Activated naive CD4-positive, alpha-beta T cell treated with anti-CD3 and anti-CD28 coated beads for 36 hours (primary cell): ENCODE results near the gene CEP57. TPM values are rescaled to one million over a fixed set of nuclear protein-coding genes. Genes with fewer than 3 reads are reported as not detected.
A peak's percentile ranks its signal among the peaks of the same experiment; 100 is the strongest.

Experiments
- CTCF ChIA-PET: fragments of 350-600 bp; sonication (Branson Sonifier 250); formaldehyde crosslinking; loops from one replicate; lab custom pipeline; 2021; ENCODE audit warnings: antibody characterized with exemption; lab: Charles Lee
- DNase-seq: peaks from one replicate; pipeline ENCODE4 v3.0.0-alpha.2; 2020
- H3K27ac Mint-ChIP-seq: one replicate; pipeline ENCODE4 v1.8.0; 2021; ENCODE audit warnings: mild to moderate bottlenecking, mixed read lengths
- H3K27me3 Mint-ChIP-seq: one replicate; pipeline ENCODE4 v1.8.0; 2021; ENCODE audit warnings: low read depth, mixed read lengths
- H3K36me3 Mint-ChIP-seq: one replicate; pipeline ENCODE4 v1.8.0; 2021; ENCODE audit warnings: low read depth, mixed read lengths
- H3K4me1 Mint-ChIP-seq: one replicate; pipeline ENCODE4 v1.8.0; 2021; ENCODE audit warnings: low read depth, mixed read lengths
- H3K4me3 Mint-ChIP-seq: one replicate; pipeline ENCODE4 v1.8.0; 2021; ENCODE audit warnings: mild to moderate bottlenecking, moderate library complexity, mixed read lengths
- H3K9me3 Mint-ChIP-seq: one replicate; pipeline ENCODE4 v1.8.0; 2021; ENCODE audit warnings: mixed read lengths
- intact Hi-C: fragments of 100-400 bp; cut with micrococcal nuclease; formaldehyde crosslinking; loops from one replicate; pipeline ENCODE4 v1.15.1; 2023
- total RNA-seq, 2 experiments: library from RNA; stranded (reverse); gene quantifications; one replicate each; pipeline ENCODE4 v1.2.3, GENCODE V29; 2021

The CEP57 gene
- total RNA-seq, 2 experiments from 2014 or later: 110 to 115 TPM

- intact Hi-C loops: loop anchor here (1.0 to 5.0 kb wide), 7 partner anchors 135 to 1297 kb away; partner anchors contain the start of genes ANKRD49, FUT4, MRE11 and MTMR2
- no peaks in the 10 kb centered on the region for H3K9me3 Mint-ChIP-seq
- H3K36me3 Mint-ChIP-seq: peaks cover 46% of the 10 kb centered on the region
- peak; percentile 28 for DNase-seq
- peak overlapping the region; percentile 100 for H3K27ac Mint-ChIP-seq
- H3K27me3 Mint-ChIP-seq: no peaks in the 10 kb centered on the region
- peaks cover 49% of the 10 kb centered on the region for H3K4me1 Mint-ChIP-seq
- peak overlapping the region; percentile 99 for H3K4me3 Mint-ChIP-seq
- CTCF ChIA-PET: interaction anchor here (0.7 to 1.8 kb wide), 6 partner anchors 16 to 636 kb away, joined by 3 to 4 read pairs (median 3); partner anchors contain the start of gene MAML2
Observed at GRCh38 chr11:95788921-95789505, 1.3 kb upstream of the CEP57 start.

- Mint-ChIP-seq H3K27ac (peak within 1 kb of the TSS; percentile 100), H3K4me1 (peaks cover 53% of the 10 kb centered on the region), H3K27me3 (no peaks in the 10 kb centered on the region), H3K4me3 (peak within 1 kb of the TSS; percentile 99), H3K36me3 (peaks cover 44% of the 10 kb centered on the region), H3K9me3 (no peaks in the 10 kb centered on the region)
- peak; percentile 99 for DNase-seq
- intact Hi-C loops: loop anchor here (1.0 to 5.0 kb wide), 12 partner anchors 135 to 1297 kb away; partner anchors contain the start of genes ANKRD49, CCDC82, CWC15 and FUT4
- CTCF ChIA-PET: interaction anchor here (0.8 to 1.8 kb wide), 6 partner anchors 17 to 636 kb away, joined by 3 to 4 read pairs (median 4); partner anchors contain the start of gene MAML2
Observed at GRCh38 chr11:95789506-95790122, 684 bp upstream of the CEP57 start, which contains the start of gene FAM76B. FAM76B (minus strand) TSS chr11:95789782; CDS start chr11:95789478, 304 bp downstream.

DNA sequence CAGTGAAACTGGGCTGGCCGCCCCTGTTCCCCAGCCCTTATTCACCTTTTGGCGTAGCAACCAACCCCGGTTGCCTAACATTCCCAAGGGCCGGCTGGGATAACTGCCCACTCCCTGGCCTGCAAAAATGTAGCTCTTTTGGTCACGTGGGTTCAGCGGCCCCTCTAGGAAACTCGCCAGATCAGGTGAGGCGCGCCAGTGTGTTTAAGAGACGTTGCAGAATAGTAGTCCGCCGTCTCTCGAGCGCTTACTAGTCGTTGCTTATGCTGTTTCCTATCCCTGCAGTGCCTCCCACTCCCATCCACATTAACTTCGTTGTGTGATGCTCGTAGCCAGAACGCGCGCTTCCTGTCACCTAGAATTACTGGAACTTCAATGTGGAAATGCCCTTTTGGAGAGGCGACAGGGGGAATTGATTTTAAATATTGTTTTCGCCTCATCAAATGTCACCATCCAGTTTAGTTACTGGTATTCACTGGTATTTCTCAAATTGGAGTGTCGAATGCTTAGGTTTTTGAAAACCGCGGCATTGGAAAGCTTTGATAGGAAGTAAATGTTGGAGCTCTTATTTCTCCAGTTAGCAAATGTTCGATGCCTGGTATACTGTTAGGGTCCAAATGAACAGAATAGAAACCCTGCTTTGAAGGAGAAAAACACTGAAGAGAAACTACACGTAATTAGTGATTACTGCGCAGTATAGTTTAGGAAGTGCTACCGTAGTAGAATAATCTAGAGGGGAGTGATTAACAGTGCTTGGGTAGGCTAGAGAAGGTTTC, 823 bp downstream of the CEP57 start:
- peaks cover 36% of the 10 kb centered on the region for H3K36me3 Mint-ChIP-seq
- H3K4me3 Mint-ChIP-seq: peak overlapping the region; percentile 99
- H3K27ac Mint-ChIP-seq: peak overlapping the region; percentile 100
- no peaks in the 10 kb centered on the region for H3K27me3 Mint-ChIP-seq
- no peaks in the 10 kb centered on the region for H3K9me3 Mint-ChIP-seq
- H3K4me1 Mint-ChIP-seq: peaks cover 55% of the 10 kb centered on the region
- CTCF ChIA-PET: interaction anchor here (0.6 to 1.7 kb wide), 4 partner anchors 58 to 635 kb away, joined by 3 to 5 read pairs (median 4); no protein-coding TSS in a partner anchor
- DNase-seq: peak; percentile 75
- intact Hi-C loops: loop anchor here (1.0 kb wide), 5 partner anchors 537 to 818 kb away; partner anchors contain the start of genes CCDC82, CWC15, KDM4D and MAML2

DNA sequence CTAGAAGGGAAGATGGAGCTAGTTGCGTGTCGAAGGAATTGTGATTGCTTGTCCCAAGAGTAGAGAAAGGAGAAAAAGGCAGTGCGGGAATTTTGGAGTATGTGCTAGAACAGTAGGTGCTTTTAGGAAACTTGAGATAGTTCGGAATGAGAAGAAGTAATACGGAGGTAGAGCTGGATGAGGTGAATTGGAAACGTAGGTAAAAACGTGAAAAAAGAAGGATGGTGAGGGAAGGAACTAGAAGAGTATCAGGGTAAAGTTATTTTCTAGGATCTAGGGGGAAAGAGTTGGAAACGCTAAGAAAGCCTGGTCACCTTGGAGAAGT, 1.4 kb downstream of the CEP57 start:
- H3K4me1 Mint-ChIP-seq: peaks cover 55% of the 10 kb centered on the region
- CTCF ChIA-PET: interaction anchor here (0.6 to 1.6 kb wide), 2 partner anchors 108 to 634 kb away, joined by 4 to 5 read pairs; no protein-coding TSS in a partner anchor
- intact Hi-C loops: no loop called here

DNA sequence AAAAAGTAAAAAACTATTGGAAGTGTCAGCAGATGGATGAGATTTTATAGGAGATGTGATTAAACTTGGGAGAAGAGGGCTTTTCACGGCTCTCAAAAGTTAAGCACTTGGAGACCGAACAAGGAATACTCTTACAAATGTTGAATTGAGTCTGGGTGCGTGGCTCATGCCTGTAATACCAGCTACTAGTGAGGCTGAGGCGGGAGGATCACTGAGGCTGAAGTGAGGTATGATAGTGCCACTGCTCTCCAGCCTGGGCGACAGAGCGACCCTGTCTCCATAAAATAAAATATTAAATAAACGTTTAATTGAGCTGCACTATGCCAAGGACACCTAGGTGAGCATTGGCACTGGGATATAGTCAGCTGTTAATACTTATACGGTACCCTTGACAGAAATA, 1.9 kb downstream of the CEP57 start:
- Mint-ChIP-seq H3K4me1 (peaks cover 53% of the 10 kb centered on the region), H3K36me3 (peaks cover 29% of the 10 kb centered on the region), H3K27me3 (no peaks in the 10 kb centered on the region), H3K9me3 (no peaks in the 10 kb centered on the region), H3K27ac (no peak overlapping the region), H3K4me3 (peak overlapping the region; percentile 99)
- CTCF ChIA-PET: interaction anchor here (0.6 to 1.6 kb wide), 5 partner anchors 42 to 634 kb away, joined by 3 to 8 read pairs (median 4); partner anchors contain the start of genes CCDC82 and JRKL
- no peak for DNase-seq
- intact Hi-C loops: no loop called here

More for the DNA sequence above, 1.4 kb downstream of the CEP57 start:
- H3K27me3 Mint-ChIP-seq: no peaks in the 10 kb centered on the region
- no peaks in the 10 kb centered on the region for H3K9me3 Mint-ChIP-seq
- H3K36me3 Mint-ChIP-seq: peaks cover 31% of the 10 kb centered on the region
- peak overlapping the region; percentile 99 for H3K4me3 Mint-ChIP-seq
- peak overlapping the region; percentile 100 for H3K27ac Mint-ChIP-seq
- DNase-seq: no peak

DNA sequence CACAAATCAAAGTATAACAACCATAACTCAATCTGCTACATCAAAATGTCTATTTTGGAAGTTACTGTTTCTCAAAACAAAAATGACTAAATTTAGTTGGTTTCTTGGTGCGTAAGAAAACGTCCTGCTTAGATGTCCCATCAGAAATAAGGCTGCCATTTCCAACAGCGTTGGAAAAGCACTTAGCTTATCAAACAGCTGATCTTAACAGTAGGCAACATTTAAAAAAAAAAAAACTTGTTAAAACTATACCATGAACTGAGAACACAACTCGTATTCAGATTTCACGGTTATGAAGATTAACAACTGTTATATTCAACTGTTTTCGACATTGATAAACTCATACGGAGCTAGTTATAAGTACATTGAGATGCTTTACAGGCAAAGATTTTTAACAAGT, 2.4 kb downstream of the CEP57 start:
- Mint-ChIP-seq H3K4me3 (no peak overlapping the region), H3K4me1 (peaks cover 50% of the 10 kb centered on the region), H3K9me3 (no peaks in the 10 kb centered on the region), H3K27me3 (no peaks in the 10 kb centered on the region), H3K36me3 (peaks cover 28% of the 10 kb centered on the region), H3K27ac (no peak overlapping the region)
- DNase-seq: no peak
- intact Hi-C loops: no loop called here
- CTCF ChIA-PET: interaction anchor here (0.6 to 1.0 kb wide), 5 partner anchors 21 to 603 kb away, joined by 3 to 8 read pairs (median 3); partner anchors contain the start of genes CCDC82 and JRKL

DNA sequence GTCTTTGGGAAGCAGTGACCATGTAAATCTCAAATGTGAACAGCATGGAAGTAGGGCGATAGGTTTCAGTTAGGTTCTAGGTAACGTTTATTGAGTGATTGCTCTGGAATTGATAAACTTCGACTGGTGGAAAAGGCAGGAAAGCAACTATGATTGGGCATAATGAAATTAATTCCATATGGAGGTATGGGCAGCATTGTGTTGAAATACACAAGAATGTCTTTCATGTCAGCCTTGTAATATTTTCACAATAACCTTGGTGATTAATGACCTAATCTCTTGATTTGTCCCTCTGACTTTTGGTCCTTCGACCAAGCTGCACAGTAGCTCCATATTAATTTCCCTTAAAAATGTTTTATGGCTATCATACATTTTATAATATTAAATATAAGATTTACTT, 2.8 kb downstream of the CEP57 start:
- intact Hi-C loops: no loop called here
- no peak overlapping the region for H3K27ac Mint-ChIP-seq

DNA sequence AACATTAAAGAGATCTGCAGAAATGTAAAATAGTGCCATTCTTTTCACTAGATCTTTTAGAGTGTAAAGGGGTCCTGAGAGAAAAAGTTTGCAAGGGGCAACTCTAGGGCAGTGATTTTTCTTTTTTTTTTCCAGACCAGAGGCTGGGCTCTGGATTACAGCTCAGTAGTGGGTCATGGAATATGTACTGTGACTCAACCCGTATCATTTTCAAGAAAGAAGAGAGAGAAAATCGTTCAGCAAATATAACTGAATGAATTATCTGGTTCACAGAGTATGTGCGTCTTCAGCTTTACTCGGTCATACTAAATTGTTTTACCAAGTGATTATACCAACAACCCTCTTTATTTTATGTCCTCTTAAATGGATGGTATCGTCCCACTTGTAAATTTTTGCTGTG, 3.8 kb downstream of the CEP57 start:
- no peaks in the 10 kb centered on the region for H3K9me3 Mint-ChIP-seq
- H3K4me3 Mint-ChIP-seq: no peak overlapping the region
- peaks cover 39% of the 10 kb centered on the region for H3K4me1 Mint-ChIP-seq
- DNase-seq: no peak
- CTCF ChIA-PET: no interaction called here
- H3K27me3 Mint-ChIP-seq: no peaks in the 10 kb centered on the region
- peaks cover 16% of the 10 kb centered on the region for H3K36me3 Mint-ChIP-seq
- no peak overlapping the region for H3K27ac Mint-ChIP-seq
- intact Hi-C loops: no loop called here

More for the DNA sequence above, 2.8 kb downstream of the CEP57 start:
- peaks cover 46% of the 10 kb centered on the region for H3K4me1 Mint-ChIP-seq
- H3K9me3 Mint-ChIP-seq: no peaks in the 10 kb centered on the region
- H3K27me3 Mint-ChIP-seq: no peaks in the 10 kb centered on the region
- no peak overlapping the region for H3K4me3 Mint-ChIP-seq
- DNase-seq: no peak
- H3K36me3 Mint-ChIP-seq: peaks cover 24% of the 10 kb centered on the region
- CTCF ChIA-PET: interaction anchor here (0.6 to 1.0 kb wide), 4 partner anchors 20 to 596 kb away, joined by 3 to 8 read pairs (median 3); partner anchors contain the start of genes CCDC82 and JRKL

DNA sequence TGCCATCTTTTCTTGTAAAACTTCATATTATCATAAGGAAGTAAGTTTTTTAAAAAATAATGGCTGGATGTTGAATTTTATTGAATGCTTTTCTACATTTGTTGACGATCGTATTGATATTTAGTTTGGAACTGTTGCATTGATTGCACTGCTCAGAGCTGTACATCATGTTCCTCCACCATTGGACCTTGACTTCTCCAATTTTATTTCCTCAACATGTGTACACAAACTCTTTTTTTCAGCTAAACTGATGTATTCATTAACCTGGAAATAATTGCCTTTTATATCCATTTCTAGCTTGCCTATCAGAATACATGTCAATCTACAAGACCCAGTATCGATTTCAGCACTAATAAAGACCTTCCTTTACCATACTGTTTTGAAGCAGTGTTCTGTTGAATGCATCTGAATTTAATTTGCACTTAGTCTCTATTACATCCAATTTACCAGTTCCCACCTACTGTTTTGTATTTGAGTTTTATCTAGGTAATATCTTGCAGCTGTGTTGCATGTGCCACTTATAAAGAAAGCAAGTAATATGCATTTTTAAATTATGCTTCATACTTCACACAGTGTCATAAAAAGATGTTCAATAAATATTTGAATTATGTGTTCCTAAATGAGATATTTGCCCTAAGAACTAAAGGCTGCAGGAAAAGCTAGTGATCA, 5.5 kb downstream of the CEP57 start:
- no peaks in the 10 kb centered on the region for H3K27me3 Mint-ChIP-seq
- no peak for DNase-seq
- no peak overlapping the region for H3K4me3 Mint-ChIP-seq
- H3K4me1 Mint-ChIP-seq: peaks cover 39% of the 10 kb centered on the region
- intact Hi-C loops: no loop called here
- peaks cover 26% of the 10 kb centered on the region for H3K36me3 Mint-ChIP-seq
- H3K9me3 Mint-ChIP-seq: no peaks in the 10 kb centered on the region
- CTCF ChIA-PET: no interaction called here
- no peak overlapping the region for H3K27ac Mint-ChIP-seq

DNA sequence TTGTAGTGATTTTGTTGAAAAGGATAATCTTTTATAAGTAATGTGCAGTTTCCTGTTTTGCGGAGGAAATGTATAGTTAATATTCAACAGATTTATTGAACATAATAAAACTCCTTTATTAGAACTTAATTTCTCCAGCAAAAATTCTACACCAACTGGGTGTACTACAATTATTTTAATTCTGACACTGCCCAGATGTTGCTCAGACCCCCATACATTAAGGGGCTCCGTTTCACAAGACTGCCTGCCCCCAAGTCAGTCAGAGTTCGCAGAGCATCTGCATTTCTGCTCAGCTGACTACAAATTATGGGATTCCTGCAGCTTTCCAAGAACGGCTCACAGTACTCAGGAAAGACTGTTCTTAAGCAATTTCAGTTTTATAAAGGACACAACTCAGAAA, 6.2 kb downstream of the CEP57 start:
- Mint-ChIP-seq H3K9me3 (no peaks in the 10 kb centered on the region), H3K4me3 (no peak overlapping the region), H3K36me3 (peaks cover 27% of the 10 kb centered on the region), H3K27ac (no peak overlapping the region), H3K27me3 (no peaks in the 10 kb centered on the region), H3K4me1 (peaks cover 37% of the 10 kb centered on the region)
- CTCF ChIA-PET: no interaction called here
- no peak for DNase-seq
- intact Hi-C loops: no loop called here

- Mint-ChIP-seq H3K36me3 (peaks cover 30% of the 10 kb centered on the region), H3K27me3 (no peaks in the 10 kb centered on the region), H3K4me1 (peaks cover 10% of the 10 kb centered on the region), H3K4me3 (no peak overlapping the region), H3K9me3 (no peaks in the 10 kb centered on the region), H3K27ac (no peak overlapping the region)
- intact Hi-C loops: no loop called here
- no peak for DNase-seq
- CTCF ChIA-PET: no interaction called here
Observed at GRCh38 chr11:95799546-95799945, 9.2 kb downstream of the CEP57 start.
